NCI-H1417 treated with DMSO at 0.1 percent for 48 hours (cell line): ENCODE data around the gene NFASC.

Experiments
- DNase-seq: peaks from one replicate; lab custom pipeline; 2025; lab: John Stamatoyannopoulos, UW

The NFASC gene

DNA sequence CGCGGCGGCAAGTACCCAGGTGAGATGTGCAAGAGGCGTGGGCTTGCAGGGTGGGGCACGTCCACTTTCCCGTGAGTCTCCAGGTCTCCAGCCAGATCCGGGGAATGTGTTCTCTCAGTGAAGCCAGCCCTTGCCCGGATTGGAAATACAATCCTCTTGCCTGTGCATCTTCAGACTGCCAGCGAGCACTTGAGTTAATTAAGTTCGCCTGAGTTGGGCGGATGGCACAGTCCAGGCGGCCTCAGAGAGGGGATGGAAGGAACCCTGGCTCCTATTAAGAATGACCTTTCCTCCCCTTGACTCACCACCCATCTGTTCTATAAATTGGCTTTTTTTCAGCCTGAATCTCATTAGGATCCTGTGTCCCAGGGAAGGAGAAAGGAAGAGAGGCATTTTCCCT lies 139.0 kb downstream of the NFASC start:
- no peak for DNase-seq

DNA sequence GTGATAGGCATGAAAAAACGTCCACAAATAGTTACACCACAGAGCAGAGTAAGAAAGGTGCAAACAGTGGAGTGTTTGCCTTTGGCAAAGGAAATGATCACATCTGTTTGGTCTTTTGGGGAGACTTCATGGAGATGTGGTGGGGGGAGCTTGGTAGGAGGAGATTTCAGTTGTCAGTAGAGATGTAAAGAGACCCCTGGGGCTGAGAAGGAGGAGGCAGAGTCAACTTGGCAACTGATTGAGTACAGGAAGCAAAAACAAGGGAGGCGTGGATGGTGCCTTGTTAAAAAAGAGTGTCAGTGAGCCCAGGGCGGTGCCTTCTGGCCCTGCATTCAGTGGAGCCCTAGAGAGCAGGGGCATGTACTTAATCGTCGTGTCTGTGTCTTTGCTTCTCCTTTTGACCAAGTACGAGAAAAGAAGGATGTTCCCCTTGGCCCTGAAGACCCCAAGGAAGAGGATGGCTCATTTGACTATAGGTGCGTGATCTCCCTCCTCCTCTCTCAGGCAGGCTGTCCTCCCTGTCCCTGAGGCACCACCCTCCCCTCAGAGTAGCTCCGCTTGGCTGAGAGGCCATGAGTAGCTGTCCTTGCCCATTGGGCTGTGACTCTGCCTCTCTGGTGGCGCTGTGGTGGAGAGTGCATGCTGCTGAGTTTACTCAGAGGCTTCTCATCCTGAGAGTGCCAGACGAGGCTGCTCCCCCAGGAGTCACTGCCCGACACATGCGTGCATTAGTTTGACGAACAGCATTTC lies 141.9 kb downstream of the NFASC start:
- DNase-seq = no peak

- no peak for DNase-seq
Measured at GRCh38 chr1:205013683-205014367, 143.2 kb downstream of the NFASC start.

GRCh38 chr1:205014783-205015182 lies 144.1 kb downstream of the NFASC start:
- DNase-seq = no peak

GRCh38 chr1:205015241-205015640 lies 144.6 kb downstream of the NFASC start:
- DNase-seq = no peak

- no peak for DNase-seq
Measured at GRCh38 chr1:205016075-205016474, 145.4 kb downstream of the NFASC start.

DNA sequence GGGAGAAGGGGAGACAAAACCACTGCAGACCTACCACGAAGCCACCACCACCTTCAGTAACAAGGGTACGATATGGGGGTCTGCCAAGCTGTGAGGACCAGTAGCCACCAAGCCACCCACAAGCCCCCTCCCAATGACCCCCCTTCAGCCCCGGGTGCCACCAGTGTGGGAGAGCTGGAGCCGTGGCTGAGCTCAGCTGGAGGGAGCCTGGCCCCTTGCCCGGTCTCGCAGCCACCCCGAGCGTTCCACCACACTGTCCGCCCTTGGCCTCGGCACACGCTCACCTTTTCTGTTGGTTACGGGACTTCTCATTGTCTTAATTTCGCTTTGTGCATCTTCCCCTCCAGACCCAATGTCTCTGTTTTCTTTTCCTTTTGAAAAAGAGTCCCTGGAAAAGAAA lies 145.9 kb downstream of the NFASC start:
- no peak for DNase-seq

GRCh38 chr1:205017001-205017400 lies 146.3 kb downstream of the NFASC start:
- DNase-seq = no peak

- DNase-seq = no peak
Measured at GRCh38 chr1:205017766-205018165, 147.1 kb downstream of the NFASC start.

- no peak for DNase-seq
Measured at GRCh38 chr1:205018381-205018780, 147.7 kb downstream of the NFASC start.

GRCh38 chr1:205020466-205020865 lies 149.8 kb downstream of the NFASC start:
- no peak for DNase-seq

DNA sequence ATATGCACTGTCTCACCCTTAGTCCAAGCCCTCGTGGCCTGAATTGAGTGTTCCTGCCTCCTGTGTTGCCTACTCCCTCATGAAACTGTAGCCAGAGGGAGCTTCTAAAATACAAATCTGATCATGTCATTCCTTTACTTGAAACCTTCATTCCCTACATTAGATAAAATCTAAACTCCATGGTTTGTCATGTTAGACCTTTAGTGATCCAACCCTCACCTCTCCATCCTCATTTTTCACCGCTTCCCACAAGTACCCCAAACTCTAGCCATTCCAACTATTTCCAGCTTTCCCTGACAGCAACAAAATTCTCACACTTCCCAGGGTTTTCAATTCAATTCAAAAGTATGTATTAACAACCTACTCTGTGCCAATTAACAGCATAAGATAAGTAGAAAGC lies 154.0 kb downstream of the NFASC start:
- DNase-seq = no peak

GRCh38 chr1:205025239-205025638 lies 154.6 kb downstream of the NFASC start:
- DNase-seq = no peak

DNA sequence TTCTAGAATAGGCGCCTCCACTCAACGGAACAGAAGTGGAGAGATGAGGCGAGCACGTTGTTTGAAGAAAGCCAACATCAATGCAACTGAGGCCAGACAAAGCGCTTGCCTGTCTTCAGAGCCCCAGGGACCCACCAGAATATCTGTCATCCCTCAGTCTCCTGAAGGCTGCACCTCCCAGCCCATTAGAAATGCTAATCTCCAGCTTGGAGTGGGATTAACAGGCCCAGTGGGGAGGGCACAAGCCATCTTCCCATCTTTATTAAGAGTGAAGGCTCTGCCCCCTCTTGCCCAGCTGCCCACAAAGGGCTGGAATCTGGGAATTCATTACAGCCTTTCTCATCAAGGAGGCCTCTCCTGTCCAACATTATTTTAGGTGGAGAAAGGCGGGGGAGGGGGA lies 155.5 kb downstream of the NFASC start:
- no peak for DNase-seq

DNA sequence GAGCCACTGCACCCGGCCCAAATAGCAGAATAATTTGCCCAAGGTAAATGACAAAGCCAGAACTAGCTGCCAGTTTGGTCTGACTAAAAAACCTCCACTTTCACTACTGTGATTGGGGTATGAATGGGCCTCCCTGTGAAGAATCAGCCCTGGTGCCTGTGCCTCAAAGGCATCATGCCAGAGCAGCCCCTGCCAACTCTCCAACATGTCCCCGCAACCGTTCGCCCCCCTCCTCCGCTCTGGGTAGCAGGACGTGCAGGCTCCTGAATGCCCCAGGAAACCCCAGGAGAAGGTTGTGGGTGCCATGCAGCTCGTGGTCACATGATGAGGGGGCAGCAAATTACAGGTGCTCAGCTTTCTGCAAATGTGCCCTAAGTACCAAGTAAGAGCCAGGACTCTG lies 157.7 kb downstream of the NFASC start:
- DNase-seq = no peak

DNA sequence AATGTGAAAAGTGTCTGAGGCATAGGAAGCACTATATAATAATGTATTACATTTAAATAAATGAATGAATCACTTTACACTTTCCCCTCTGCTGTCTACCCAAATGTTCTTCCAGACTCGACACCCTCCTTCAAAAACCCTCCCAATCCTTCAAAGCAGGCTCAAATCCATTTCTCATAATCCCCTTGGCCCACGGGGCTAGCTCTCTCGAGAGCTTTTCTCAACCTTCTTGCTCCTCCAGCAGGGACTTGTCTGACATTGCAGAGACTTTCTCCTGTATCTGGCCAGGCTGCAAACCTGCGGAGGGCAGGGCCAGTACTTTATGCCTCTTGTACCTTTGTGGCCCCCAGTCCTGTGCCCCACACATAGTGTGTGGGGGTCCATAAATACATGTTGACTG lies 158.3 kb downstream of the NFASC start:
- DNase-seq = no peak

DNA sequence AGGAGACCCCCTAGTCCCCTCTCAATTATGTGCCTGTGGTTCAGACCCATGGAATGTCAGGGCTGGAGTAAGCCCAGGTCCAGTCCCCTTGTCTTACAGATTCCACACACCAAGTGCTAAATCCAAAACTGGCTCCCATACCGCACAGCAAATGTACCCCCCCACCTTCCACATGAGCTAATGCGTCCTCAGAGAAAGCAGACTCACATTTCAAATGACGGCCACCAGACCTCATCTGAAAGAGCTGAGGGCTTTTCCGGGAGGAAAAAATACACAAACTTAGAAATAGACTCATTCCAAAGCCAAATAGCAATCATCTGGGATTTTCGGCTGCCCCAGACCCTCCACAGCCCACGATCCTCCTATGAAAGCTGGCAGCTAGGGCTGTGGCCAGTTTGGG lies 159.6 kb downstream of the NFASC start:
- no peak for DNase-seq

- DNase-seq = no peak
Measured at GRCh38 chr1:205030896-205031295, 160.2 kb downstream of the NFASC start.

DNA sequence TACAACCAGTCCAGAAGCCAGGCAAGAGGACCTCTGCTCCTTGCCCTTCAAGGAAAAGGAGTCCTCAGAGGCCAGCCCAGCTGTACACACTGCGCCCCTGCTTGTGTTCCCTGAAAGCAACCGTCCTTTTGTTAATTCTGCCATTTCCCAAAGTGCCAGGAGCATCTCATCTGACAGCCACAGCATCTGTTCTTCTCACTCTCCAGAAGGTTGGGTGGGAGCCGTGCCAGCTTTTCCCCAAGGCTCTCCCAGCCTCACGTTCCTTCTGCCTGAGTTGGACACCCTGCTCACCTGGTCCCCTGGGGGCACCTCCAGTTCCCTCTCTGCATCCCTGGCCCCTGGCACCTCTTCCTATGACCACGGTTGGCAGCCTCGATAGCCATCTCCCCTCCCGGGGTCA lies 161.8 kb downstream of the NFASC start:
- DNase-seq = no peak

DNA sequence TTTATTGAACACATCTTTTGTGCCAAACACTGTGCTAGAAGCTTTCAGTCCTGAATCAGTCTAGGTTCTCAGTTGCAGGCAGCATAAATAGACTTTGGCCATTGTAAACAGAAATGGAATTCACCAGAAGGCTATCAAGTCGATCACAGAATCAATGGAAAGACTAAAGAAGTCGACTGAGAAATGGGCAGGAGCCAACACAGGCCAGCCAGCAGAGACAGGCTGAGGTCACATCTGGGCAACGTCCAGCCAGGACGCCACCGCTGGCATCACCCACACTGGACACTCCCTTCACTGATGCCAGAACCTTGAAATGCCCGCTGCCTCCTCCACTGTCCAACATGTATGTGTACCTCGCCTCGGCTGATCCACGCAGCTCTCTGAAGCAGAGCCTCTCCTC lies 166.9 kb downstream of the NFASC start:
- no peak for DNase-seq

DNA sequence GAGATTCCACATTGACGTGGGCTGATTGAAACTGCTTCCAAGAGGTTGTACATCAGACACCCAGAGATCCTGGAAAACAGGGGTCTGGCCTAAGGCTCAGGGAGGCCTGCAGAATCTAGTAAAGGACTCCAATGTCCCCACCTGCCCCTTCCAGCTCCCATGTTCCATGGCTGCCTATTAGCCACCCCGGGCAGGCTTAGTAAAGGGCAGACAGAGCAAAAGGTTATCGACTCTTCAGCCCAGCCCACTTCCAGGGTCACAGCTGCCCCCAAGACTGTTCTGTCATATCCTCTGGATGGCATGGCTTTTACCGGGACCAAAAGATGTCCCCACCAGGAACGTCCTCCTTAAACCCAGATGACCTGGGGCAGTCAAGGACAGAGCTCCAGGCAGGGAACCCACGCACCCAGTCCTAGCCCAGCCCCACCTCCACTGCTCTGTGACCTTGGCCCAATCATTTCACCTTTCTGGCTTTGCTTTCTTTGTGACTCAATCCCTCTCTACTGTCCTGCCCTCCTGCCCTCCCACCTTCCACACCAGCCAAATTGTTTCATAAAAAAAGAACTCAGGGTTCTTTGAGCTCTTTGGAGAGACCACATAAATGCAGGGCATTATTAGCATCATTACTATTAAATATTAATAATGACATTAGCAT lies 167.6 kb downstream of the NFASC start:
- no peak for DNase-seq

DNA sequence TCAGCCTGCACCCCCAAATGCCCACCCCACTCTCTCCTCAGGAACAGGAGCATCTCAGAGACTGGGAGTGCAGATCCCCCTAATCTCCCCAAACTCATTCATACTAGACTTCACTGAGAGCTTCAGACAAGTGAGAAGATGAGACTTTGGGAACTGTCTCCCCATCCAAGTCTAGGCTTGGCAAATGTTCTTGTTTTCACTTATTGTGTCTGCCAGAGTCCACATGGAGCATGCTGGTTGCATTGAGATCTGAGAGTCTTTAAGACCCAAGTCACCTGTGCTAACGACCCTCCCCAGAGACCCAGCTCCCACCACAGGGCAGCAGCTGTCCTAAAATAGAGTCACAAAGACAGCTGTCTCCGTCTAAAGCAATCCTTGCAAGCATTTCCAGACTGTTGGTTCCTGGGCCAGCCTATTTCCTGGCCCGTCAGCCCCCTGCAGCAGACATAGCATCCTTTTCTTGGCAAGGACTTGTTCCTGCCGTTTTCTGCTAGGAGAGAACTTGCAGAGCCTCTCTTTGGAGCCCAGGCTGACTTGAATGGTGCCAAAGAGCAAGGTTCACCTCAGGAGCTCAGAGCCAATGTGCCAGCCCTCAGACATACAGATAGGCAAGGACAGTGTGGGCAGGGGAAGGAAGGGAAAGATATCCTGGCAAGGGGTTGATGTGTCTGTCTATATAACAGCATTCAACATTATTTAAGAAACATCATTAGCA lies 170.5 kb downstream of the NFASC start:
- no peak for DNase-seq
